Measurements from ENCODE around the gene GPR107. TPM values are rescaled to one million over a fixed set of nuclear protein-coding genes. Genes with fewer than 3 reads are reported as not detected.

The GPR107 gene
- total RNA-seq, 1 donor from 2014 or later = 58.7 TPM

DNA sequence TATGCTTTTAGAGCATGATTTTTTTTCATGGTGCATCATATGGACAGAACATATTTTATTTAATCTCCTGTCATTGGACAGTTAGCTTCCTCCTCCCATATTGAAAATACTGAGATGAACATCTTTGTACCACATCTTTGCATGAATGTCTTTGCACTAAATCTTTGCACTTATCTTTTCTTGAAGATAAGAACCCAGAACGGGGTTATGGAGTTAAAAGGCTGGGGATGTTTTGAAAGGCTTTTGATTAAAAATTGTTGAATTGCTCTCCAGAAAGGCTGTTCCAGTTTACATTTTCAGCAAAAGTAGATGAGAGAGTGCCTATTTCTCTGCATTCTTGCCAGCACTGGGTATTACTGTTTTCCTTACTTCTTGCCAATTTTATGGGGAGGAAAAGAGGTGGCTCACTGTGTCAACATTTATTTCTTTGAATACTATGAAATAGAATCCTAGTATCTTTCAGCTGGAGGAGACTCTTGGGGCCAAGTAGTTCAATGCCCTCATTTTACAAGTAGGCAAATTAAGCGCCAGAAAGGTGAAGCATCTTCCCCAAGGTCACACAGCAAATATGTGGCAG, 125.7 kb downstream of the GPR107 start:
- no peaks in the 10 kb centered on the region for H3K9me3 ChIP-seq (ENCODE audit: insufficient read depth, low read depth, low read length)
- Mint-ChIP-seq H3K27ac (ENCODE audit: unreplicated experiment) (no peak overlapping the region), H3K27me3 (ENCODE audit: low read depth, unreplicated experiment) (no peaks in the 10 kb centered on the region), H3K4me1 (ENCODE audit: low read depth, unreplicated experiment) (peaks cover 16% of the 10 kb centered on the region), H3K36me3 (ENCODE audit: low read depth, unreplicated experiment) (peaks cover 15% of the 10 kb centered on the region), H3K9me3 (ENCODE audit: unreplicated experiment) (no peaks in the 10 kb centered on the region), H3K4me3 (ENCODE audit: unreplicated experiment) (no peak overlapping the region)
- H3K4me2 ChIP-seq (ENCODE audit: low read length) = no peak overlapping the region
- FAIRE-seq (no peak), DNase-seq (ENCODE audit: low read depth) (no peak)
- H3K27me3 ChIP-seq (ENCODE audit: insufficient read depth, low read length) = no peaks in the 10 kb centered on the region
- TF ChIP-seq CTCF (IDR thresholded peaks at IDR 0.05; ENCODE audit: insufficient read depth, low read depth, low read length) (no peak), EZH2 (IDR thresholded peaks at IDR 0.05; ENCODE audit: insufficient read depth, low read length) (no peak)
- no peaks in the 10 kb centered on the region for H3K36me3 ChIP-seq (ENCODE audit: insufficient read depth, low read length)
- peaks cover 94% of the 10 kb centered on the region for H4K20me1 ChIP-seq (ENCODE audit: insufficient read depth, low read length)
- no peak overlapping the region for H3K9ac ChIP-seq (ENCODE audit: low read length)
- peaks cover 21% of the 10 kb centered on the region for H3K4me1 ChIP-seq (ENCODE audit: insufficient read depth, low read length)
- no peak overlapping the region for H2AFZ ChIP-seq (ENCODE audit: low read depth, low read length)
- peaks cover 92% of the 10 kb centered on the region for H3K79me2 ChIP-seq (ENCODE audit: insufficient read depth, low read length)
- H3K4me3 ChIP-seq (ENCODE audit: insufficient read depth, low read depth, low read length) = no peak overlapping the region
- no peak overlapping the region for H3K27ac ChIP-seq (ENCODE audit: low read depth, low read length)

- no peak for FAIRE-seq
Observed at GRCh38 chr9:130180516-130180915, 126.8 kb downstream of the GPR107 start.

More at GRCh38 chr9:130180516-130180915, 126.8 kb downstream of the GPR107 start:
- no peaks in the 10 kb centered on the region for H3K27me3 ChIP-seq (ENCODE audit: insufficient read depth, low read length)
- no peak for DNase-seq (ENCODE audit: low read depth)
- no peak overlapping the region for H3K27ac Mint-ChIP-seq (ENCODE audit: unreplicated experiment)
- no peak overlapping the region for H3K4me2 ChIP-seq (ENCODE audit: low read length)
- no peak overlapping the region for H2AFZ ChIP-seq (ENCODE audit: low read depth, low read length)
- H3K27ac ChIP-seq (ENCODE audit: low read depth, low read length) = no peak overlapping the region
- H3K4me3 Mint-ChIP-seq (ENCODE audit: unreplicated experiment) = no peak overlapping the region
- H3K36me3 ChIP-seq (ENCODE audit: insufficient read depth, low read length) = no peaks in the 10 kb centered on the region
- no peaks in the 10 kb centered on the region for H3K9me3 Mint-ChIP-seq (ENCODE audit: unreplicated experiment)
- H3K4me1 Mint-ChIP-seq (ENCODE audit: low read depth, unreplicated experiment) = peaks cover 20% of the 10 kb centered on the region
- peaks cover 90% of the 10 kb centered on the region for H4K20me1 ChIP-seq (ENCODE audit: insufficient read depth, low read length)
- H3K4me1 ChIP-seq (ENCODE audit: insufficient read depth, low read length) = peaks cover 29% of the 10 kb centered on the region
- H3K79me2 ChIP-seq (ENCODE audit: insufficient read depth, low read length) = peaks cover 92% of the 10 kb centered on the region
- peaks cover 15% of the 10 kb centered on the region for H3K36me3 Mint-ChIP-seq (ENCODE audit: low read depth, unreplicated experiment)
- TF ChIP-seq CTCF (IDR thresholded peaks at IDR 0.05; ENCODE audit: insufficient read depth, low read depth, low read length) (no peak), EZH2 (IDR thresholded peaks at IDR 0.05; ENCODE audit: insufficient read depth, low read length) (no peak)
- H3K9ac ChIP-seq (ENCODE audit: low read length) = no peak overlapping the region
- H3K9me3 ChIP-seq (ENCODE audit: insufficient read depth, low read depth, low read length) = no peaks in the 10 kb centered on the region
- no peak overlapping the region for H3K4me3 ChIP-seq (ENCODE audit: insufficient read depth, low read depth, low read length)
- no peaks in the 10 kb centered on the region for H3K27me3 Mint-ChIP-seq (ENCODE audit: low read depth, unreplicated experiment)

Measured in astrocyte (in vitro differentiated cells and primary cell).